ENCODE data around the gene ETNPPL.
"Not testable (repeated sequence)": the region's sequence is repeated elsewhere in the genome, so short reads cannot be mapped to it uniquely, and the experiment has no call there.

ETNPPL gene

DNA sequence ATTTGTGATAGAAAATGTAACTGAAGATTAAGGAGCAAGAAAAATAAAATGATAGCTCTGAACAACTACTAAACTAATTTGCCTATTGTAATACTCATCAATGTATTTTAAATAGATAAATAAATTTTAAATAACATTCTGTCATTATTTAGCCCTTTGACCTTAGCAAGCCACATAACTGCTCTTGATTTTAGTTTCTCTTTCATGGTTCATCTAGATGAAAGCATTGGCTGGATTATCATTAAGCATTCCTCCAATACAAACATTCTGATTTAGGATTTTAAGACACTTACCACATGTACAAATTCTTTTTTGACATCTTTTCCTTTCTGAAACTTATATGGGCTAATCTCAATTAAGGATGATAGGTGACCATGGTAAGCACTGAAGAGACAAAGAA is 8.5 kb downstream of the ETNPPL start:
- no peak for DNase-seq (ENCODE audit: low read depth)

DNA sequence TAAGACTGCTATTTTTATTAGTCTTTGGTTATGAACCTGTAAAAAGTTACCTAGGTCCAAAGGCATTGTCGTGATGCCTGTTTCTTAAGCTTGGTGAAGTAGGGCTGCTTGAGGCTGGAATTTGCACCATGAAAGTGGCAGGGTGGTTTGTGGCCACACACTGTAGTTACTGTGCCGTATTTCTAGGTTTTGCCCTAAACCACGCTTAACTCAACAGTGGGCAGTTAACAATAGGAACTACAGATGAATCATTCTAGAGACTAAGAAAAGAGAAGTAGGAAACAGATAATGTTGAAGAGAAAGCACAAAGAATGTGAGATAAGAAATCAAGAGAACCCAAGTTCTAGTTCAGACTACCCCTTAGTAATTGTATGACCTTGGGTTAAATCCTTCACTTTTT is 11.5 kb downstream of the ETNPPL start:
- no peak for DNase-seq (ENCODE audit: low read depth)

DNA sequence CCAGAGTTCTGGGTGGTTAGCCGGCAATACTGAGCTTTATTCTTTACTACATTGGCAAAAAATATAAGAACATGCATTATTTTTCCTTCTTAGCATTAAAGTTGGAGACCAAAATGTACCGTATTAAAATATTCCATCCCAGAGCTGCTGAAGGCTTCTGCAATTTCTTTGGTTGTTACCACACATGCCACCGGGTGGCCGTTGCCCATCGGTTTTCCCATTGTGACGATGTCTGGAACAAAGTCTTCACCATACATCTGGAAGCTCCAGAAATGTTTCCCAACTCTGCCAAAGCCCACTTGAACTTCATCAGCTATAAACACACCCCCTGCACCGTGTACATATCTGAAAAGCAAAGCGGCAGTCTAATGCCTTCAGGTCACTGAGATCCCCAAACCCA is 13.7 kb downstream of the ETNPPL start:
- no peak for DNase-seq (ENCODE audit: low read depth)

DNA sequence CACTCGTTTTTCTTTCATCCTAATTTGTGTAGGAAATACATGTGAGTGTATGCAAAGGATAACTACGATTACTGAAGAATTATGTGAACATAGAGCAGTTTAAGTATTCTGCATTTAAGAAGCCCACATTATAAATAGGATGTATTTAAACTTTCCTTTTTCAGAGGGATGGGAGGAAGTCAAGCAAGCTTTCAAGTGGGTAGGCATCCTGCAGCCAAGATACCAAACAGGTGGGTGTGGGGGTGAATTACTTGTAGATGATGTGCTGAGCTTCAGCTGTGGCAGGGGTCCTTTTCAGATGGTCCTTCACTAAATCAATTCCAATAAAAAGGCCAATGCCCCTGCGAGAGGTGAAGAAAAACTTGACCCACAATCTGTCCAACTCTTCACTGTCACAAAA is 16.3 kb downstream of the ETNPPL start:
- no peak for DNase-seq (ENCODE audit: low read depth)

DNA sequence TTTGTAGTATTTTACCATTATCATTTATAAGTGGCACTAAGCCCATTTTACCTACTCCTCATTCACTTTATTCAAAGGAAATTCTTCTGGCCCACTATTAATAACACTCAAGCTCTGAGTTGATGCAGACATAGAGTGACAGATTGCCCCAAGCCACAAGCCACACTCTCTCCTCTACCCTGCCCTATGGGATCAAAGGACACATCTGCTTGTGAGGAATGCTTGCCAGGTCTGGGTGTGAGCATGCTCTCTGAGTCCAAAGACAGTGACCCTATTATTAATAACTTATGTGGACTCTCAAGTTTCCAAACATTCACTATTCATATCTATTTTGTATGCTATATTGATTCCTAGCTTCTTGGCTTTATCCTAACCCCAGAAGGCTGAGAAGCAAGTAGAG is 18.5 kb downstream of the ETNPPL start:
- DNase-seq (ENCODE audit: low read depth): no peak

DNA sequence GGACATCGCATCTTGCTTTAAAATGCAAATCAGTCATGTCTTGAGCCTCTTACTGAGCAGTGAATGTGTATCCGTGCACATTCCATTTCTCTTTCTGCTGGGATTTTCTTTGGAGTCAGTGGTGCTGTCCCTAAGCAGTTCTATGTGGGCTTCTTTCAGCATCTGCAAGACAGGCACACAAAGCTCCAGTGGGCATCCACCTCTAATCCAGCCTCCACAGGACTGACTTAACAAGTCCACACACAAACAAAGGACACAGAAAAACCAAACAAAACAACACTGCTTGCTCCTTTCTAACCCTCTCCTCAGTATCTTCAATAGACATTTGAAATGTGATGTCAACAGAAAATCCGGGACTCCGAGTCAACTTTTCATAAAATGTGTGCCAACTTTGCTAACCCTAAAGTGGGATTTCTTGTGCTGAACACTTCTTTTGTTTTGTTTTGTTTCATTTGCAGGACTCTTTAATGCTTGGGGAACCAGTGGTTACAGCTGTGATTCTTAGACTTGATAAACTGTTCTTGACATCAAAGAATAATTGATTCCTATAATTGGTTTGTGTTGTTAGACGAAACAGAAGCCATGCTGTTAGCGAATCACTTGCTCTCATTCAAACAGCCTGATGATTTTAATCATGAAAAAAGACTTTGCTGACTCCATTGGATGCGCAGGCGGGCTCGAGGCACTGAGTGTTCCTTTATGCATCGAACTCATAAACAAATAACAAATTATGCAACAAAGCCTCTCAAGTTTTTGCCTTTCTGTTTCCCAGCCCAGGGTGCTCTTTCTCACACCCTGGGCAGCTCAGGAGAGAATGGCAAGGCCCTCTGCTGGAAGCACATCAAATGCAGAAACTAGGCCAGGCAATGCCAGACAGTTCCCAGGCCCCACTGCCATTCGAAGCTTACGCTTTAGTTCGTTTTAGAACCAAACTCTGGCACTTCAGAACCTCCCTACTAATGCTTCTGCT is 20.1 kb downstream of the ETNPPL start:
- no peak for DNase-seq (ENCODE audit: low read depth)

DNA sequence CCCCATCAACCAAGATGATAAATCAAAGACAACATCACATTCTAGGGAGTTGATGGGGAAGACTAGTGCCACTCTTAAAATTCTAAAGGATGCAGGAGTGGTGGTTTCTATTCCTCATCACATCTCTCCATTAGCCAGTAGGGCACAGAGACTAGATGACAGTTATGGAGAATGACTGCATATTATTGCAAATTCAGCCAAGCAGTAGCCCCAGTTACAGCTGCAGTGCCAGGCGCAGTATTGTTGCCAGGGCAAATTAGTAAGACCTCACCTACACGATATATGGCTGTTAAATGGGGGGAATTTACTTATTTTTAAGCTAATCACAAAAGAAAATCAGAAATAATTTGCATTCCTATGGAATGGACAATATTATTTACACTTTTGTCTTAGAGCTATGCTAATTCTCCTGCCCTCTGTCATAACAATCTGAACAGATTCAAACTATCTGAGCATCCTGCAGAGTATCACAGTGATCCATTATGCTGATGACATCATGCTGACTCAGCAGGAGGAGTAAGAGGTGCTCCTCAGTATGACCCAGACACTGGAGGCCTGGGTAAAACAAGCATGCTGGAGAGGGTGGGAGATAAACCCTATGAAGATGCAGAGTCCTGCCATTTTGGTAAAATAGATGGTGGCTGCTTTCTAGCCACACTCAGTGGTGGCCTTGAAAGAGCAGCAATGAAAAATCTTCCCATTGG is 24.7 kb downstream of the ETNPPL start:
- DNase-seq (ENCODE audit: low read depth): no peak

DNA sequence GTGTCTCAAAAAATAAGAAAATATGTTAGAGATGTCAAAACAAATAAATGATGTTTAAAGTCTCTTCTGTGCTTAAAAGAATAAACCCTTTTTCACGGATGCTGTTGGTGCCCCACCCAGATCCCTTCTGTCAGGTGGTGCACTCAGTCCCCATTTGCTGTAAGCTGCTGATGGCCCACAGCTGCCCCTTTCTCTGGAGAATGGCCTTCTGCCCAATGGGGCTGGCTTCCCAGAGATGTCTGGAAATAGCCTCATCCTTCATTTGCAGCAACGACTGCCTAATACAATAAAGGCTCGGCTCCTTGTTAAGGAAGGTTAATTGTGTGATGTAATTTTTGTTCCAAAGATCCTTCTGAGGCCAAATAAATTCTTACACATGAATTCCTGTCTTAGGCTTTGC is 31.8 kb downstream of the ETNPPL start:
- DNase-seq (ENCODE audit: low read depth): no peak

DNA sequence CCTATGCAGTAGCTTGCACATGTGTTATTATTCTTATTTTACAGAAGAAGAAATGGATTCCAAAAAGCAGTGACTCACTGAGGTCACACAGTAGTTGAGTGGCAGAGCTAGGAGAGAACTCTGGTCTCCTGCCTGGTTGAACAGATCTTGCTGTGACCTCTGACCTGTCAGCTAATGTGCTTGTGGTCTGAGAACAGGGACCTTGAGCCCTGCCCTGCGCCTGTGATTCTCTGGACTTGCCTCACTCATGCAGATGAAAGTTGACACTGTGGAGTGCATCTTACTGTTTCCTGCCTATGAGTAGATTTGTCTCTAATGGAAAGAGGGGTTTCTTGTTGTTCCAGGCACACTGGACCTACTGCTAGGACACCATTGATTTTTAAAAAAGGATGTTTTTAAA is 32.3 kb downstream of the ETNPPL start:
- no peak for DNase-seq (ENCODE audit: low read depth)

DNA sequence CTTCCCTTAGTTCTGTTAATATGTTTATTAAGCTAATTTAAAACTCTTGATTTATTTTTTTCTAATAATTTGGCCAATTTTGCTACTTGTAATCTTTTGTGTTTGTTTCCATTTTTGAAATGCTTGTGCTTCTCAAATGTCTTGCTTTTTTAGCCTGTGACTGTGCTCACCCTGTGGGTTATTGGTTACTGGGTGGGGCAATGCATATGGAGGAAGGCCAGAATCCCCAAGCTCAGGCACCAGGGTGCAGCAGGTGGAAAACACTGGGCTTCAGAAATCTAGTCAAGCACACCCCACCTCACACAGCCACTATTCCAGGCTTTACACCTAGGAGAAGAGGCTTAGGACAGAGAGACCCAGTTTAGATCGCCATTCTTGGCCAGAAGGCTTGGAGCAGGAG is 33.1 kb downstream of the ETNPPL start:
- DNase-seq (ENCODE audit: low read depth): no peak

DNA sequence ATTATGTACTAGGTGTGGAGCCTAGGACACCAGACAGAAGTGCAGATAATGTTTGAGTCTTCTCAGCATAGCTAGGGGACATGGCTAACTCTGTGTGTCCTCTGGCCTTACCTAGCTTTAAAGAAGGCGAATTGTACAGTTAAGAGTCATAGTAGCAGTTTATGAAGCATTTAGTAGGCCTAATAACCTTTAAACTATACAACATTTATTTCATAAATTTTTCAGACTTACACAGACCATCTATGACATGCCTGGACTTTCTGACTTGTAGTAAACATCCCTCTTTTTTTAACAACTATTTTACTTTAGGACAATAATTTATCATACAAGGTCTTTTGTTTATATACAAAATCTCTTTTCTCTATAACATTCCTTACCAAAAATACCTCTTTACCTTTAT is 37.4 kb downstream of the ETNPPL start:
- DNase-seq (ENCODE audit: low read depth): no peak

DNA sequence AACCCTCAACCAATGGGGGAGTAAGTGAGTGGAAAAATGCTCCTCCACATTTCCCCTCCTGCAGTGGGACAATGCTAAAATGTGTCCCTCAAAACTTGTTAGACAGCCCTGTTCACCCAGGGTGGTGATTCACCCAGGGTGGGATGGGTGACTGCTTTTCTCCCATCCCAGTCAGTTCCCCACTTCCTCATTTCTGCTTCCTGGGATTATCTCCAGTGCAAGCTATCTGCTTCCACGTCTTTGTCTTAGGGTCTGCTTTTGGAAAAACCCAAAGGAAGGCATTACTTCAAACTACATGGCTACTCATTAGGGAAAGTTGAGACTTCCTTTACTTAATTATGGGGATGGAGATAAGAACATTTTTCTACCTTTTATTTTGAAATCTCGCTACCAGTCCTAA is 45.5 kb downstream of the ETNPPL start:
- no peak for DNase-seq (ENCODE audit: low read depth)

DNA sequence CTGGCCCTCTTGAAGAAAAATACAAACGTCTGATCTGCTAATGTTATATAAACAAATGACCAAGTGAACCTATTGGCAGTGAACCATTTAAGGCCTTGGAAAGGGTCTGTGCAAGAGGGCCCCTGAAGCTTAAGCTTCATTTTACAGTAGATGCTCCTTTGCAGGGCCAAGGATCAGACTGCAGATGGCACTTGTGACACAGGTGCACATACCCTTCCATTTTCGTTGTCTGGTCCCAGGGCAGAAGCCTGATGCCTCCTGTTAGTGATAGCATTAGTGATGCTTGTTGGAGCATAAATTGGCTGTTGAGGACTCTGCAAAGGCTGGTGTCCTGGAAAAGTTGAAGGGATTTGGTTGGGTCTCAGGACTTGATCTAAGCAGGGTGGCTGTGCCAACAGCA is 46.5 kb downstream of the ETNPPL start:
- DNase-seq (ENCODE audit: low read depth): no peak

DNA sequence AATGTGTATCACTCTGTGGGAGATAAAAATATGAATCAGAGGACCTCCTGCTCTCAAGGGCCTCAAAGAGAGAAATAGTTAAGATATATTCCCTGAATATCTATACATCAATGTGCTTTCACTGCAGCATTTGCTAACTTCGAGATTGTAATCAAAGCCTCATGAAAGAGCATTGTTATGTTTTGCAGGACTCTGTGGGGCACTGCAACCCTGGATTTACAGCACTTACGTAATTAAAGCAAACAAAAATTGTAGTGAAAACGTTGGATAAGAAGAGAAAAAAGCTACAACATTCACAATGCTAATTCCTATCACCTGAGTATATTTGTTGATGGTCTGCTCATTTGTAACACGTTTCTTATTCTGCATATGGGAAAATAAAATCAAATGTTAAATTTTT is 48.0 kb downstream of the ETNPPL start:
- DNase-seq (ENCODE audit: low read depth): no peak

DNA sequence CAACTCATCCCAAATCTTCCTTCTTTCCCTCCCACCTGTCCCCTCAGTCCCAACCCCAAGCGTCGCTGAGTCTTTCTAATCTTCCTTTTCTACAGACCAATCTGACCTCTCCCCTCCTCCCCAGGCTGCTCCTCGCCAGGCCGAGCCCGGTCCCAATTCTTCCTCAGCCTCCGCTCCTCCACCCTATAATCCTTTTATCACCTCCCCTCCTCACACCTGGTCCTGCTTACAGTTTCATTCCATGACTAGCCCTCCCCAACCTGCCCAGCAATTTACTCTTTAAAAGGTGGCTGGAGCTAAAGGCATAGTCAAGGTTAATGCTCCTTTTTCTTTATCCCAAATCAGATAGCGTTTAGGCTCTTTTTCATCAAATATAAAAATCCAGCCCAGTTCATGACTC is 52.3 kb downstream of the ETNPPL start:
- not testable (repeated sequence) for DNase-seq (ENCODE audit: low read depth)

DNA sequence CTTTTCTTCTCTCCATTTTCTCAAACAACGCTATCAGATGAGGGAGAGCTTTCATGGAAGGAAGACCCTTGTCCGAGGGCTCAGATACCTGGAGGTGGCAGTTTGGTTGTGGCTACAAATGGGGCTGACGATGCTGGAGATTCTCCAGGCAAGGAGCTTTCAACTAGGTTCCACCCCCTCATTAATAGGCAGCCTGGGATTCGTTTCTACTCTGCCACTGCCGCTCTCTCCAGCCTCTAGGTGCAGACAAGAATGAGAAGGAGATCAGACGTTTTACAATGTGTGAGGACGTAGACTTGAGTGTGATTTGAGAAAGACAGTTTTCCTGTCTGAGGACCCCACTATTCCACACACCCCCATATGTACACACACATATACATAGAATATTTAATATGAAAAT is 53.1 kb downstream of the ETNPPL start:
- no peak for DNase-seq (ENCODE audit: low read depth)

DNA sequence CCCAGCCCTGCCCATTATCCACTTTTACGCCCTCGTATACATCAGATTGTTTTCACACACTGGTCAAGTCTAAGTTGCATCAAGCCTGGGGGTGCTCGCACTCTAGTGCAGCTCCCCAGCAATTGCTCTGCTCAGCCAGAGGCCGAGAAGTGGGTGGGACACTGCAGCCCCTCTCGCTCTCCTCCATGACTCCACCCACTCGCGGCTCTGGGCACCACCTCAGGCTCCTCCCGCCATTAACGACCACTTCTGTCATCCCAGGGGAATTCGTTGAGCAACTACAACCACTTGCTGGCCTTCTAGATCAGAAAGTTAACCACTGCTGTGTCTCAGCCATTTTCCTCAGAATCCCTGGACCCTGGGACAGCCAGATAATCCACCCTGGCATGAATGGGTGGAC is 53.6 kb downstream of the ETNPPL start:
- no peak for DNase-seq (ENCODE audit: low read depth)

DNA sequence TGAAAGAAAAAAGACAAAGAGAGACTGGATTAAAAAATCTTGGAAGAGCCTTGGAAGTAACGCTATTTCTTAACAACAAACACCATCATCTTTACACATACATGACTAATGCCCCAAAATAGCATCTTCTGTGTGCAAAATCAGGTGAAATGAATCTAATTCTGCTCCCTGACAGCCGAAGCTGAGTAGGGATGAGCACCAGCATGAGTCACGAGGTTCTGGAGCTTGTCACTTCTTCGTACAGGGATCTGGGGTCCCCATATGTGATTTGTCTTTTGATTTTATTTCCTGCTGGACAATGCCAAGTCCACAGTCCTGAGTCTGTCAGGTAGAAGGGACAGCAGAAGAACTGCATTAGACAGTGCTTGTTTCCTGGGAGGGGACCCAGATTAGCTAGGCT is 56.6 kb downstream of the ETNPPL start:
- DNase-seq (ENCODE audit: low read depth): no peak

DNA sequence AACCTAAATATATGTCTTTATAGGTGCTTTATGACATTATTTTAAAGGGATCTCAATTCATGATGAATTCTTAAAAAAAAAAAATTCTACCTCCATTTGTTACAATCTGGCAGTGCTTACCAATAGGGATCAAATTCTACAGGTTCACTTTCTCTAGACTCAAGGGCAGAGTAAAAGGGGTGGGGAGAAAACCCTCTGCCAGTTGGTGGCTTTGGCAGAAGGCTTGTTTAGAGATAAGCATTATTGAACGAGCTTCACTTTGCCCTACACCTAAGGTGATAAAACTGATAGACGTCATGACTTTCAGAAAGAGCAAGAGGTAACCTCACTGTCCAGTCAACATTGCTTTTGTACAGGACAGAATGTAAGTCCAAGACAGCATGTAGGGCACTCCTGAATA is 58.9 kb downstream of the ETNPPL start:
- DNase-seq (ENCODE audit: low read depth): no peak

DNA sequence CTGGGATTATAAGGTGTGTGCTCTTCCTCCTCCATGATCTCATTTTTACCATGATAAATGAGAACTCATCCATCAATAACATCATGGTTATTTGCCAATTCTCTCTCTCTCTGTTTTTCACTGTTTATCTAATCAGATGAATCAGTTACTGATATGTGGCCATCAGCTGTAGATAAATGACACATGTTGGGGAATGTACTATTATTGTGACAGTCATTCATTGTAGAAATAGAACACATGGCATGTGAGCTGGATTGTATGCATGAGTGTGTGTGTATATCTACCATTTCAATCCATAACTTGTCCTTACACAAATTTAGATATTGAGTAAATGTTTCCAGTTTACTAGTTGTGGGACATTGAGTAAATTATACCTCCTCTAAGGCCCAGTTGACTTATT is 59.5 kb downstream of the ETNPPL start:
- no peak for DNase-seq (ENCODE audit: low read depth)

DNA sequence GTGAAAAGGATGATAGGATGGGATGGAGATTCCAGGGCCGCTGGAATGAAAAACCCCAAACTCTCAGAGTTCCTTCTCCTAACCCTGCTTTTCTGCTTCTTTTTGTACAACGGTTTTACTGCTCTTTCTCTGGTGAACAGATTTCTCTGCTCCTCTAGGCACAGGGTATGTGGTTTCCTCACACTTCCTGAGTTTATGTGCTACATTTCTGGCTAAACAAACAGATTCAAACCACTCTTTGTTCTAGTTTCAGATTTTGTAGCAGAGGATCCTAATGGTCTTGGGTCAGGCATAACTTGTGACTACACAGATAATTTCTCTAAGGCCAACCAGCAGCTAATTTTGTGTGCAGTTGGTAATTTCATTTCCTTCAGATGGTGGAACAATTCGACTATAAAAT is 59.9 kb downstream of the ETNPPL start:
- no peak for DNase-seq (ENCODE audit: low read depth)

DNA sequence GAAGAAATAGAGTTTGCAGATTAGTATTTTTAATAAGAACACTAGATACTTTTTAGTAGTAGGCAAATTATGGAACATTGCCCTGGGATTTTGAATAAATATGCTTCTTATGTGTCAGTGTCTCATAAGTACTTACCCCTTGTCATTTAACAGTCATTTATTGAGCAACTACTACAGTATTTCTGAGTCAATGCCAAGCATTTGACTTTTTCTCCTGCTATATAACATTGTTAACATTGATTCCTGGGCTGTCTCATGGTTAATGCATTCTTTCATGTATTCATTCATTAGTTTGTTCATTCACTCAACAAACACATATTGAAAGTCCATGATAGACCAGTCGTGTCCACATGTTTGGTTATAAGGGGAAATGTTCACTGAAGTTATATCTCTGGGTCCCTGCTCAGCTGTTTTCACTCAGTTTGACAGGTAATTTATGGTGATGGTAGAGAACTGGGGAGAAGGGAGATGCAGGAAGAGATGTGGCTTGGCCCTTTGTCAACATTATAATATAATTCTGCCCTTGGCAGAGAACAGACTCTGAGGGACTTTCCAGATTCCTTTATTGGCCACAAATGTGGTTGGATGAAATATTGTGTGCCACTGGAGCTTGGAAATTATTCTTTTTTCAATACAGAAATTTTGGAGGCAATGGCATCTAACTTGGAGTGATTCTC is 62.6 kb downstream of the ETNPPL start:
- no peak for DNase-seq (ENCODE audit: low read depth)

DNA sequence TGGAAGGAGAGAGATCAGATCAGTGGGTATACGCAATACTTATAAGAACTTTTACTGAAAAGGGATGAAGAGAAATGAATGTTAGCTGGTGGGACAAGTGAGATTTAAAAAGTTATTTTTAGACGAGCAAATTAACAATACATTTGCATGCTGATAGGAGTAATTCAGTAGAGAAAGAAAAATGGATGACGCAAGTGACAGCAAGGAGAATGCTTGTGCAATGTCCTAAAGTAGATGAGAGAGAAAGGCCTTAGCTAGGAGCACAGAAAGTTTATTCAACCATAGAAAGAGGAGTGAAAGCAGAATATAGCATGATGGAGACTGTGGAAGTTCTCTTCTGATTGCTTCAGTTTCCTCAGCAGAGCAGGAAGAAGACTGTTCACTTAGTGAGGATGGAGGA is 66.7 kb downstream of the ETNPPL start:
- no peak for DNase-seq (ENCODE audit: low read depth)

All from activated T-cell treated with anti-CD3 and anti-CD28 coated beads for 48 hours (primary cell).